Stimulated activated effector memory CD8-positive, alpha-beta T cell treated with anti-CD3 and anti-CD28 coated beads, Interleukin-12 subunit alpha, Interleukin-12 subunit beta, amount 100 ng/mL, for 72 hours (primary cell): ENCODE results near the gene STUM.

ENCODE experiments used
- ATAC-seq: fragments of 150-1000 bp; cut with Tn5 transposase; 2 replicates; pipeline ENCODE4 v1.10.0; 2021
- DNase-seq, 2 donors: peaks; one replicate each; pipeline ENCODE4 v3.0.0; 2021 to 2022; ENCODE audit warnings: low spot score in 2 of 2
- H3K27ac Mint-ChIP-seq: one replicate; pipeline ENCODE4 v1.8.0; 2022; ENCODE audit warnings: mild to moderate bottlenecking, mixed read lengths
- H3K36me3 Mint-ChIP-seq: one replicate; pipeline ENCODE4 v1.8.0; 2022; ENCODE audit warnings: mild to moderate bottlenecking, mixed read lengths
- H3K4me1 Mint-ChIP-seq: one replicate; pipeline ENCODE4 v1.8.0; 2022; ENCODE audit warnings: mixed read lengths
- H3K4me3 Mint-ChIP-seq: one replicate; pipeline ENCODE4 v1.8.0; 2022; ENCODE audit warnings: mild to moderate bottlenecking, mixed read lengths
- H3K9me3 Mint-ChIP-seq: one replicate; pipeline ENCODE4 v1.8.0; 2022; ENCODE audit warnings: mixed read lengths

Gene STUM

DNA sequence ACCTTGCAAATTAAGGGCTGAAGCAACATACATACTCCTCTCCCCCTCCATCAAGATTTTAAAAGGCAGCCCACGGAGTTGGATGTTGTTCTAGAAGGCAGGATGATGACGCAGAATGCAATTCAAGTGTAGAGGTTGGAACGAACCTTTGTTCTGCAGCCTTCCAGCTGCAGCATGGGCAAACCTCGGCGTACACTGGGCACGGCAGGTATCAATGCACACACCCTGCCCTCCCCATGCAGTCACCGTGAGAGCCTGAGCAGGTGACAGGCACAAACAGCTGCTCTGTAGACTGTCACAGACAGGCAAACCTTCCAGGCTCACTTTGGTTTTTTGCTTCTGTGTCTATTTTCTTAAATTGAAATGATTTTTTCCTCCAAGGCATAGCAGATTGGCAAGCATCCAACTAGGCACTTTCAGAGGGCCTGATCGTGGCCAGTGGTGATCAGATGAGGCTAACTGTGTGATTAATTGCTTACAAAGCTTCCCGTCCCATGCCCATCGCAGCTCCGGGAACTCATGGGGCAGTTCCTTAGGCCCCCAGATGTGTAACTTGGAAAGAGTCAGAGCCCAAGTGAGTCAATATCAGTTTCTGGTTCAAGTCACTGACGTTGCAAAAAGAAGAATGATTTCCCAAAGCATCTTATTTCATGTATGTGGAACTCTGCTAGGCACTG, 108.2 kb downstream of the STUM start:
- H3K9me3 Mint-ChIP-seq: no peaks in the 10 kb centered on the region
- peak overlapping the region; percentile 77 for H3K4me3 Mint-ChIP-seq
- ATAC-seq: no peak
- peaks cover 31% of the 10 kb centered on the region for H3K4me1 Mint-ChIP-seq
- DNase-seq: no peak
- H3K36me3 Mint-ChIP-seq: peaks cover 33% of the 10 kb centered on the region
- peak overlapping the region; percentile 92 for H3K27ac Mint-ChIP-seq

DNA sequence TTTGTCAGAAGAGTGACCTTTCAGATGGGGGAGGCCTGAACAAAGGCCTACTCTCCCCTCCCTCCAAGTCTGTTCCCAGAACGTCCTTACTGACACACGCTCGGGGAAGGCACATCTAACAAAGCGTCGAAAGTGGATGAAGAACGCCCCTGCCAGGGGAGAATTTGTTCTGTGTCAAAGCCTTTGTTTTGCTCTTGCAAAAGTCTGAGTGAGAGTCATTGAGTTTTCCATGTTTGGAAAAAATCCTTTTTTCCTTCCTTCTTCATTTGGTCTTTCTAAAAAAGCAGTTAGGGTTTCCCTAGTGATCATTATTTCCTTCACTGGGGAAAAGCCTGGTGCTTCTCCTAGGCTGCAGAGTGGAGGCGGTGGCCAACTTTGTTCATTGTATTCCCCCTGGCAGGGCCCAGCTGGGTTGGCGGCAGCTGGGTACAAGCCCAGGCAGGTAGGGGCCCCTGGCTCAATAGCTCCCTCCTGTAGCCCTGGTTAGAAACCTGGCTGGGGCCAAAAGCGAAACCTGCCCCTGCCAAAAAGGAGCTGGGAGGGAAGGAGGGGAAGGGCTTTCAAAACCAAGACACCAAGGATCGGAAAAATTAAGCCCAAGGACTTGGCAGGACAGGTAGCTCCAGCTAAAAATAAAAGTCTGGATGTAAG, 109.5 kb downstream of the STUM start:
- Mint-ChIP-seq H3K4me3 (no peak overlapping the region), H3K9me3 (no peaks in the 10 kb centered on the region), H3K27ac (peak overlapping the region; percentile 92), H3K4me1 (peaks cover 44% of the 10 kb centered on the region), H3K36me3 (peaks cover 37% of the 10 kb centered on the region)
- DNase-seq: no peak
- no peak for ATAC-seq

DNA sequence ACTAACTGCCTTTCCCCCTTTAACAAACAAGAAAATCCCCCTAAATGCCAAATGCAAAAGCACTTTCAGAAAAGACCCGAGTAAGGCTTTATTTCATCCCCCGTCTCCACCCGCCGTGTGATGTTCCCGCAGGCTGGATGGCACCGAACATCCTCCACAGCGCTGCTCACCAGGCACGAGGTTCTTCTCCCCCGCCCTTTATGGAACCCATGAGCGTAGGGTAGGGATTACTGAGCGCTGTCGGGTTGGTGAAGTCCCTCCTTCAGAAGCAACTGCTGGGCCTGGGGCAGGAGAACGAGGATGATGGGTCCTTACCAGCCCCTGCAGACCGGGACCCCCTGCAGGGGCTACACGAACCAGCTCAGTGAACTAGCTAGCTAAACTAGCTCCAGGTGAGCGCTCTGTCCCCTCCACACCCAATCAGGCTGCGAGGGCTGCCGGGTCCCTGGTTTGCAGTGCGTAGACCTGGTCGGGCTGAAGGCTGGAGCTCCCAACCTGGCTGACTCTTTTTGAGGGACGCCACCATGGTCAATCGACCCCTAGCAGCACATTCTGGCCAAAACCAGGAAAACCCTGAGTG, 110.1 kb downstream of the STUM start:
- Mint-ChIP-seq H3K27ac (peak overlapping the region; percentile 92), H3K4me3 (no peak overlapping the region), H3K36me3 (peaks cover 36% of the 10 kb centered on the region)

More for the DNA sequence above, 110.1 kb downstream of the STUM start:
- Mint-ChIP-seq H3K9me3 (no peaks in the 10 kb centered on the region), H3K4me1 (peaks cover 50% of the 10 kb centered on the region)
- DNase-seq: no peak
- ATAC-seq: no peak
